ENCODE measurements around the gene DPH1. TPM values are rescaled to one million over a fixed set of nuclear protein-coding genes. Genes with fewer than 3 reads are reported as not detected.
A peak's percentile ranks its signal among the peaks of the same experiment; 100 is the strongest.

The DPH1 gene
- total RNA-seq, 5 donors from 2014 or later (not counting 1 experiment from before 2014, with no cell fraction given) = 84.6 to 116 (median 94.2) TPM

- peak in 2 of 35 experiments; percentile 30 to 35 for DNase-seq
- H3K9me3 ChIP-seq = no peaks in the 10 kb centered on the region
- peaks cover 8 to 24% (median 23%) of the 10 kb centered on the region in 3 donors for H3K4me1 Mint-ChIP-seq
- peak; percentile 40 to 74 (median 60) for ATAC-seq (replicated peaks in 1 of 4)
- H3K36me3 Mint-ChIP-seq = peaks cover 59% of the 10 kb centered on the region
- peak overlapping the region; percentile 14 for H3K27ac ChIP-seq (ENCODE audit: low read length)
- H3K36me3 ChIP-seq (ENCODE audit: control insufficient read depth in 2 of 2, extremely low read depth in 1 of 2, insufficient read depth in 1 of 2, low read length in 1 of 2) = peaks cover 28 to 41% of the 10 kb centered on the region in 2 donors
- no peaks in the 10 kb centered on the region for H3K27me3 Mint-ChIP-seq
- peaks cover 0 to 46% of the 10 kb centered on the region in 2 experiments for H3K4me1 ChIP-seq (ENCODE audit: control insufficient read depth in 1 of 2, extremely low read depth in 1 of 2, insufficient read depth in 2 of 2, low read length in 2 of 2)
- WGBS (ENCODE audit: insufficient coverage) = 33% methylated on average over 12 of the region's 13 CpGs
- H3K4me3 ChIP-seq (ENCODE audit: control insufficient read depth in 1 of 2, extremely low read depth in 1 of 2, low read length in 1 of 2) = no peak overlapping the region
- no peak overlapping the region for H3K4me3 Mint-ChIP-seq
- CTCF ChIA-PET = no interaction called here
- no peaks in the 10 kb centered on the region for H3K9me3 Mint-ChIP-seq
- POLR2A ChIA-PET = no interaction called here
- H3K27me3 ChIP-seq (replicated peaks in 1 of 2; ENCODE audit: control insufficient read depth in 2 of 2, extremely low read depth in 1 of 2, insufficient read depth in 2 of 2, low read length in 1 of 2) = no peaks in the 10 kb centered on the region
- peak overlapping the region; percentile 44 to 52 for H3K27ac Mint-ChIP-seq
Measured at GRCh38 chr17:2070241-2071023, 40.5 kb downstream of the DPH1 start.

- Mint-ChIP-seq H3K27me3 (no peaks in the 10 kb centered on the region), H3K36me3 (peaks cover 57% of the 10 kb centered on the region), H3K4me3 (no peak overlapping the region), H3K9me3 (no peaks in the 10 kb centered on the region), H3K4me1 (peaks cover 8 to 24% (median 24%) of the 10 kb centered on the region in 3 donors), H3K27ac (peak overlapping the region; percentile 44 to 52)
- H3K36me3 ChIP-seq (ENCODE audit: control insufficient read depth in 2 of 2, extremely low read depth in 1 of 2, insufficient read depth in 1 of 2, low read length in 1 of 2) = peaks cover 25 to 38% of the 10 kb centered on the region in 2 donors
- peak overlapping the region; percentile 4 for H3K27ac ChIP-seq (ENCODE audit: low read length)
- H3K4me1 ChIP-seq (ENCODE audit: control insufficient read depth in 1 of 2, extremely low read depth in 1 of 2, insufficient read depth in 2 of 2, low read length in 2 of 2) = peaks cover 0 to 48% of the 10 kb centered on the region in 2 experiments
- DNase-seq (no peak), ATAC-seq (replicated peaks in 1 of 4) (no peak)
- 100% methylated on average over 3 of the region's 6 CpGs for WGBS (ENCODE audit: insufficient coverage)
- no peak overlapping the region for H3K4me3 ChIP-seq (ENCODE audit: control insufficient read depth in 1 of 2, extremely low read depth in 1 of 2, low read length in 1 of 2)
- no peaks in the 10 kb centered on the region for H3K9me3 ChIP-seq
- H3K27me3 ChIP-seq (replicated peaks in 1 of 2; ENCODE audit: control insufficient read depth in 2 of 2, extremely low read depth in 1 of 2, insufficient read depth in 2 of 2, low read length in 1 of 2) = no peaks in the 10 kb centered on the region
- ChIA-PET POLR2A (interaction anchor here in 1 of 2 donors (0.6 kb wide), 1 partner anchor 9 kb away, joined by 3 read pairs; no protein-coding TSS in a partner anchor), CTCF (no interaction called here)
Measured at GRCh38 chr17:2071024-2071385, 41.1 kb downstream of the DPH1 start.

GRCh38 chr17:2071455-2072281 lies 41.7 kb downstream of the DPH1 start:
- Mint-ChIP-seq H3K9me3 (no peaks in the 10 kb centered on the region), H3K36me3 (peaks cover 58% of the 10 kb centered on the region), H3K27me3 (no peaks in the 10 kb centered on the region), H3K27ac (no peak overlapping the region), H3K4me1 (peaks cover 8 to 24% (median 24%) of the 10 kb centered on the region in 3 donors), H3K4me3 (no peak overlapping the region)
- H3K27ac ChIP-seq (ENCODE audit: low read length) = no peak overlapping the region
- ChIA-PET CTCF (interaction anchor here in 1 of 2 donors (1.3 kb wide), 1 partner anchor 173 kb away, joined by 3 read pairs; no protein-coding TSS in a partner anchor), POLR2A (interaction anchor here in 1 of 2 donors (0.6 kb wide), 1 partner anchor 10 kb away, joined by 3 read pairs; no protein-coding TSS in a partner anchor)
- H3K9me3 ChIP-seq = no peaks in the 10 kb centered on the region
- no peak for ATAC-seq (replicated peaks in 1 of 4)
- H3K36me3 ChIP-seq (ENCODE audit: control insufficient read depth in 2 of 2, extremely low read depth in 1 of 2, insufficient read depth in 1 of 2, low read length in 1 of 2) = peaks cover 25 to 38% of the 10 kb centered on the region in 2 donors
- no peak overlapping the region for H3K4me3 ChIP-seq (ENCODE audit: control insufficient read depth in 1 of 2, extremely low read depth in 1 of 2, low read length in 1 of 2)
- H3K27me3 ChIP-seq (replicated peaks in 1 of 2; ENCODE audit: control insufficient read depth in 2 of 2, extremely low read depth in 1 of 2, insufficient read depth in 2 of 2, low read length in 1 of 2) = no peaks in the 10 kb centered on the region
- peaks cover 0 to 48% of the 10 kb centered on the region in 2 experiments for H3K4me1 ChIP-seq (ENCODE audit: control insufficient read depth in 1 of 2, extremely low read depth in 1 of 2, insufficient read depth in 2 of 2, low read length in 2 of 2)
- 94% methylated on average over 20 of the region's 31 CpGs for WGBS (ENCODE audit: insufficient coverage)
- DNase-seq = no peak

- WGBS (ENCODE audit: insufficient coverage) = no CpG with 5 or more reads among the region's 10 CpGs
- peaks cover 18 to 41% of the 10 kb centered on the region in 2 donors for H3K36me3 ChIP-seq (ENCODE audit: control insufficient read depth in 2 of 2, extremely low read depth in 1 of 2, insufficient read depth in 1 of 2, low read length in 1 of 2)
- H3K4me3 Mint-ChIP-seq = no peak overlapping the region
- no peaks in the 10 kb centered on the region for H3K9me3 Mint-ChIP-seq
- DNase-seq (no peak), ATAC-seq (replicated peaks in 1 of 4) (no peak)
- H3K27me3 ChIP-seq (replicated peaks in 1 of 2; ENCODE audit: control insufficient read depth in 2 of 2, extremely low read depth in 1 of 2, insufficient read depth in 2 of 2, low read length in 1 of 2) = no peaks in the 10 kb centered on the region
- peaks cover 59% of the 10 kb centered on the region for H3K36me3 Mint-ChIP-seq
- H3K4me1 Mint-ChIP-seq = peaks cover 0 to 18% (median 10%) of the 10 kb centered on the region in 3 donors
- H3K4me1 ChIP-seq (ENCODE audit: control insufficient read depth in 1 of 2, extremely low read depth in 1 of 2, insufficient read depth in 2 of 2, low read length in 2 of 2) = peaks cover 0 to 18% of the 10 kb centered on the region in 2 experiments
- ChIA-PET POLR2A (interaction anchor here in 1 of 2 donors (0.5 kb wide), 1 partner anchor 71 kb away, joined by 5 read pairs; no protein-coding TSS in a partner anchor), CTCF (no interaction called here)
- H3K9me3 ChIP-seq = no peaks in the 10 kb centered on the region
- no peaks in the 10 kb centered on the region for H3K27me3 Mint-ChIP-seq
- no peak overlapping the region for H3K27ac Mint-ChIP-seq
- H3K4me3 ChIP-seq (ENCODE audit: control insufficient read depth in 1 of 2, extremely low read depth in 1 of 2, low read length in 1 of 2) = no peak overlapping the region
- no peak overlapping the region for H3K27ac ChIP-seq (ENCODE audit: low read length)
Measured at GRCh38 chr17:2074919-2075318, 45.0 kb downstream of the DPH1 start.

- Histone ChIP-seq H3K9me3 (no peaks in the 10 kb centered on the region), H3K27ac (ENCODE audit: low read length) (no peak overlapping the region), H3K36me3 (ENCODE audit: control insufficient read depth in 2 of 2, extremely low read depth in 1 of 2, insufficient read depth in 1 of 2, low read length in 1 of 2) (peaks cover 13 to 41% of the 10 kb centered on the region in 2 donors), H3K27me3 (replicated peaks in 1 of 2; ENCODE audit: control insufficient read depth in 2 of 2, extremely low read depth in 1 of 2, insufficient read depth in 2 of 2, low read length in 1 of 2) (no peaks in the 10 kb centered on the region), H3K4me1 (ENCODE audit: control insufficient read depth in 1 of 2, extremely low read depth in 1 of 2, insufficient read depth in 2 of 2, low read length in 2 of 2) (peaks cover 0 to 12% of the 10 kb centered on the region in 2 experiments), H3K4me3 (ENCODE audit: control insufficient read depth in 1 of 2, extremely low read depth in 1 of 2, low read length in 1 of 2) (no peak overlapping the region)
- 80% methylated on average over 7 of the region's 13 CpGs for WGBS (ENCODE audit: insufficient coverage)
- Mint-ChIP-seq H3K4me1 (peaks cover 0 to 12% (median 7%) of the 10 kb centered on the region in 3 donors), H3K9me3 (no peaks in the 10 kb centered on the region), H3K27me3 (no peaks in the 10 kb centered on the region), H3K4me3 (no peak overlapping the region), H3K27ac (no peak overlapping the region), H3K36me3 (peaks cover 62% of the 10 kb centered on the region)
- POLR2A ChIA-PET = interaction anchor here in 1 of 2 donors (0.6 kb wide), 1 partner anchor 199 kb away, joined by 3 read pairs; no protein-coding TSS in a partner anchor
- CTCF ChIA-PET = no interaction called here
- ATAC-seq (replicated peaks in 1 of 4) = peak in 1 of 4 experiments; percentile 35
- DNase-seq = no peak
Measured at GRCh38 chr17:2075336-2076086, 45.6 kb downstream of the DPH1 start.
